Brain microvascular endothelial cell (primary cell): ENCODE data around the gene HLA-DOA.

Source experiments
- DNase-seq: peaks from one replicate; pipeline ENCODE4 v3.0.0-alpha.2; 2020
- H3K27ac ChIP-seq: fragments of 250-450 bp; sonication (Bioruptor Pico); 2 replicates; pipeline ENCODE4 v1.5.1; 2020; ENCODE audit warnings: mild to moderate bottlenecking, moderate library complexity
- H3K27me3 ChIP-seq: fragments of 250-450 bp; sonication (Bioruptor Pico); replicated peaks from 2 replicates; pipeline ENCODE4 v1.5.1; 2020; ENCODE audit warnings: mild to moderate bottlenecking
- H3K36me3 ChIP-seq: fragments of 250-450 bp; sonication (Bioruptor Pico); replicated peaks from 2 replicates; pipeline ENCODE4 v1.5.1; 2020; ENCODE audit warnings: mild to moderate bottlenecking
- H3K4me3 ChIP-seq: 2 replicates; pipeline ENCODE4 v1.5.1; 2011; ENCODE audit warnings: low read depth, mild to moderate bottlenecking, control low read depth, low read length, moderate library complexity
- CTCF ChIP-seq: IDR thresholded peaks from 2 replicates; pipeline ENCODE4 v1.5.1; 2011; ENCODE audit warnings: low read depth, mild to moderate bottlenecking, moderate library complexity, low read length, control low read depth, inconsistent platforms; ENCODE audit errors: missing control alignments
- in situ Hi-C: cut with HindIII; loops from 2 replicates; pipeline ENCODE4 v1.10.0; 2017; ENCODE audit warnings: low sequenced_read_pairs, low pct_ligation_motif_present

HLA-DOA gene

GRCh38 chr6:32984622-32985389 is 24.6 kb downstream of the HLA-DOA start:
- peak; percentile 92 for TF ChIP-seq CTCF
- in situ Hi-C loops: no loop called here

GRCh38 chr6:32983964-32984621 is 25.3 kb downstream of the HLA-DOA start:
- Histone ChIP-seq H3K27me3 (no peaks in the 10 kb centered on the region), H3K27ac (no peak overlapping the region), H3K4me3 (no peak overlapping the region), H3K36me3 (peaks cover 41% of the 10 kb centered on the region)
- DNase-seq: no peak
- no peak for TF ChIP-seq CTCF
- in situ Hi-C loops: no loop called here

More at GRCh38 chr6:32984622-32985389, 24.6 kb downstream of the HLA-DOA start:
- peak; percentile 81 for DNase-seq
- Histone ChIP-seq H3K27ac (no peak overlapping the region), H3K4me3 (no peak overlapping the region), H3K36me3 (peaks cover 34% of the 10 kb centered on the region), H3K27me3 (no peaks in the 10 kb centered on the region)

- no peak overlapping the region for H3K4me3 ChIP-seq
- DNase-seq: no peak
- in situ Hi-C loops: no loop called here
- H3K36me3 ChIP-seq: peaks cover 47% of the 10 kb centered on the region
- TF ChIP-seq CTCF: no peak
- no peak overlapping the region for H3K27ac ChIP-seq
- H3K27me3 ChIP-seq: no peaks in the 10 kb centered on the region
These were observed 25.9 kb downstream of the HLA-DOA start for GRCh38 chr6:32983493-32983848.

- in situ Hi-C loops: no loop called here
- Histone ChIP-seq H3K4me3 (no peak overlapping the region), H3K27me3 (no peaks in the 10 kb centered on the region), H3K36me3 (peaks cover 53% of the 10 kb centered on the region), H3K27ac (no peak overlapping the region)
- no peak for TF ChIP-seq CTCF
- no peak for DNase-seq
These were observed 26.5 kb downstream of the HLA-DOA start for GRCh38 chr6:32982702-32983492.

- TF ChIP-seq CTCF: no peak
- in situ Hi-C loops: no loop called here
- Histone ChIP-seq H3K27ac (no peak overlapping the region), H3K36me3 (peaks cover 60% of the 10 kb centered on the region), H3K27me3 (no peaks in the 10 kb centered on the region), H3K4me3 (no peak overlapping the region)
- DNase-seq: no peak
These were observed 27.2 kb downstream of the HLA-DOA start for GRCh38 chr6:32982084-32982701.
